Activated naive CD8-positive, alpha-beta T cell (primary cell): ENCODE data around the gene SF1.

ENCODE experiments used
- H3K27ac Mint-ChIP-seq: one replicate; pipeline ENCODE4 v1.8.0; 2021; ENCODE audit warnings: mixed read lengths
- H3K27me3 Mint-ChIP-seq: one replicate; pipeline ENCODE4 v1.8.0; 2021; ENCODE audit warnings: mixed read lengths
- H3K36me3 Mint-ChIP-seq: one replicate; pipeline ENCODE4 v1.8.0; 2021; ENCODE audit warnings: mixed read lengths
- H3K4me1 Mint-ChIP-seq: one replicate; pipeline ENCODE4 v1.8.0; 2021; ENCODE audit warnings: low read depth, mixed read lengths
- H3K4me3 Mint-ChIP-seq: one replicate; pipeline ENCODE4 v1.8.0; 2021; ENCODE audit warnings: mild to moderate bottlenecking, mixed read lengths
- H3K9me3 Mint-ChIP-seq: one replicate; pipeline ENCODE4 v1.8.0; 2021; ENCODE audit warnings: low read depth, mixed read lengths

SF1 gene

DNA sequence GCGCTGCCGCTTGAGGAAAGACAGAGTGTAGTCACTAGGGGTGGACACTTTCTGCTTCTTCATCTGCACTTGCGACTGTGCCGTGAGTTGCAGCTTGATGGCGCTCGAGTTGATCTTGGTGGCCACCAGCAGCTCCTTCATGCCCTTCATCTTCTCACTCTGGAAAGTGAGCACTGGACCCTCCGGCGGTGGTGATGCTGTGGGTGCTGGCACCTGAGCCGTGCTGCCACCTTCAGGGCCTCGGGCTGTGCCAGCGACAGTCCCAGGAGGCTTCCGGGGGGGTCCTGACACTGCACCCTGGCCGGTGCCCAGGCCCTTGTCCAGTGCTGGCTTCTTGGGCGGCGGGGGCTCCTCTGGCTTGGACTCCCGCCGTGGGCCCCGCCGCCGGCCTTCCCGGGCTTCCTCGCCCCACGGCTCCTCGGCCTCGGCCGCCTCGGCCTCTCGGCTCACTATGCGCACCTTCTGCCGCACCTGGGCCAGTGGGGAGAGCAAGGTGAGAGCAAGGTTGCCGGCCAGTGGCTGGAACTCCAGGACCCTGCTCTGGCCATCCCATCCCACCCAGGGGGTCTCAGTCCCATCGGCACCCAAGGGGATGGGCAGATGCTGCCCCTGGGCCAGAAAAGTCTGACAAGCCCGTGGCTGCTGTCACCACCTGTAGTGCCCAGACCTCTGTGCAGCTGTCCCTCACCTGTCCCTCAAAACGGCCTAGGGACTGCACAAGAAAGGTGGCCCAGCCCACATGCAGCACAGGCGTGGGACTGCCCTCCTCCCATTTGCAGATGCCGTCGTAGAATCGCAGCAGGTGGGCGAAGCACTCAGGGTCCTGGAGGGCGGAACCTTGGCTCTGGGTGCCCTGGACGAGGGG is 26.2 kb upstream of the SF1 start:
- Mint-ChIP-seq H3K27me3 (no peaks in the 10 kb centered on the region), H3K4me1 (peaks cover 37% of the 10 kb centered on the region), H3K36me3 (peaks cover 4% of the 10 kb centered on the region), H3K27ac (no peak overlapping the region), H3K9me3 (no peaks in the 10 kb centered on the region), H3K4me3 (peak overlapping the region; percentile 89)

- Mint-ChIP-seq H3K27ac (peak overlapping the region; percentile 89), H3K4me1 (peaks cover 34% of the 10 kb centered on the region), H3K9me3 (no peaks in the 10 kb centered on the region), H3K27me3 (no peaks in the 10 kb centered on the region), H3K4me3 (peak overlapping the region; percentile 89), H3K36me3 (peaks cover 4% of the 10 kb centered on the region)
These were observed 25.6 kb upstream of the SF1 start for GRCh38 chr11:64803846-64804345.

- no peaks in the 10 kb centered on the region for H3K27me3 Mint-ChIP-seq
- H3K9me3 Mint-ChIP-seq = no peaks in the 10 kb centered on the region
- H3K27ac Mint-ChIP-seq = peak within 1 kb of the TSS; percentile 89
- H3K4me1 Mint-ChIP-seq = peaks cover 35% of the 10 kb centered on the region
- H3K36me3 Mint-ChIP-seq = peaks cover 4% of the 10 kb centered on the region
- H3K4me3 Mint-ChIP-seq = peak within 1 kb of the TSS; percentile 89
These were observed 25.0 kb upstream of the SF1 start, which contains the start of gene MAP4K2 for GRCh38 chr11:64803158-64803845. TSS of gene MAP4K2 (minus strand) at chr11:64803214. CDS start at chr11:64803149, 65 bp downstream.

DNA sequence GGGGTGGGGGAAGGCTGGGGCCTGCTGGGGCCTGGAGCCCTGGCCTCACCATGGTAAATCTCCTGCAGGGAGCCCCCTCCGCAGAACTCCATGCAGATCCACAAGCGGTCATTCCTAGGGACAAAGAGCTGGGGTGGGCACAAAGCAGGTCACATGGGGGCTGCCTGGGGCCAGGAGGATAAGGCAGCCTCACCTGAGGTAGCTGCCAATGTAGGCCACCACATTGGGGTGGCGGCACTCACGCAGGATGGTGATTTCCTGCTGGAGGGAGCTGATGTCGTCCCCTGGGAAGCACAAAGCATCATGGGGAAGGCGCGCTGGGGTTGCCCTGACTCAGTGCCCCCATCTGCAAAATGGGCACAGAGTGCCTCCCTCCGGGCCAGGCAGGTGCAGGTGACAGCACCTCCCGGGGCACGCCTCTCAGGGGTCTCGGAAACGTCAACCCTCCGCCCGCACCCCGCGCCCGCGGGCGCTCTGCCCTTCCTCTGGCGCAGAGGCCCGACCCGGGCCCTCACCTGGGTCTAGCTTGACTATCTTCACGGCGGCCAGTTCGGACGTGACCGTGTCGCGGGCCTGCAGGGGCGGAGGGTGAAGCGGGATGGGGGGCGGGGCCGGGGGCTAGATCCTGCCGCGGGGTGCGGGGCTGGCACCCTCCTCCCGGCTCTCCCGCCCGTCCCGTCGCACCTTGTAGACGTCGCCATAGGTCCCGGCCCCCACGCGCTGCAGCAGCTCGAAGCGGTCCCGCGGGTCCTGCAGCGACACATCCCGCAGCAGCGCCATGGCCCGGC is 24.2 kb upstream of the SF1 start:
- Mint-ChIP-seq H3K36me3 (peaks cover 4% of the 10 kb centered on the region), H3K27me3 (no peaks in the 10 kb centered on the region), H3K4me3 (peak overlapping the region; percentile 78), H3K4me1 (peaks cover 32% of the 10 kb centered on the region), H3K27ac (peak overlapping the region; percentile 76), H3K9me3 (no peaks in the 10 kb centered on the region)

DNA sequence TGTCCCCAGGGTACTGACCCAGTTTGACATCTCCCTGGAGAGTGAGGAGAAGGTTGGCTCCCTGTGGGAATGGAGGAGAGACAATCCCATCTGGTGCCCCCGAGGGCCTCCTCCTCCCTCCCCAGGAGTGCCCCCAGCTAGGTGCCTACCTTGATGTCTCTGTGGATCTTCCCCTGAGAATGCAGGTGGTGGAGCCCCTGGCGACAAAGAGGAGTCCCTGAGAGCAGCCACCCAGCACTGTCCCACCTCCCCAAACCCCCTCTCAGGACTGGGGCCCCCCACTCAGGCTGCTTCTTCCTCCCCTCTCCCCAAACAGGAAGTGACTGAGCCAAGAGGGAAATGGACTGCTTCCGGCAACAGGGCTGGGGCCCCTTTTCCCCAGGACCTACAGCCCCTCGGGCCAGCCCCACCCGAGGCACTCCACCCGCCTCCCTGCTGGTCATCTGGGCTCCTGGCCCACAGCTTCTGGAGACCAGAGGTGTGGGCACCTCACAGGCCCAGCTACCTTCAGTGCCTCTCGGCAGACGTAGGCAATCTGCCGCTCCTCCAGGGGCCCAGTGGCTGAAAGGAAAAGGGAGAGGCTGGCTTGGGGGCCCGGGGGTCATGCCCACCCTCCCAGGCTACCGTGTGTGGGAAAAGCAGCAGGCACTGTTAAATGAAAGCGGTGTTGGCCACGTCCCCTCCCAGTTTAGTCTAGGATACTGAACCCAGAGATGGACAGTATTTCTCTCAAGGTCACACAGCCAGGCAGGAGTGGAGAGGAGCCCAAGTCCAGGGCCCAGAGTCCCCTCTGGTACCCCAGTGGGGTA is 23.4 kb upstream of the SF1 start:
- no peaks in the 10 kb centered on the region for H3K9me3 Mint-ChIP-seq
- peaks cover 28% of the 10 kb centered on the region for H3K4me1 Mint-ChIP-seq
- H3K36me3 Mint-ChIP-seq = peaks cover under 1% of the 10 kb centered on the region
- H3K27me3 Mint-ChIP-seq = no peaks in the 10 kb centered on the region
- H3K4me3 Mint-ChIP-seq = peak overlapping the region; percentile 78
- peak overlapping the region; percentile 76 for H3K27ac Mint-ChIP-seq

DNA sequence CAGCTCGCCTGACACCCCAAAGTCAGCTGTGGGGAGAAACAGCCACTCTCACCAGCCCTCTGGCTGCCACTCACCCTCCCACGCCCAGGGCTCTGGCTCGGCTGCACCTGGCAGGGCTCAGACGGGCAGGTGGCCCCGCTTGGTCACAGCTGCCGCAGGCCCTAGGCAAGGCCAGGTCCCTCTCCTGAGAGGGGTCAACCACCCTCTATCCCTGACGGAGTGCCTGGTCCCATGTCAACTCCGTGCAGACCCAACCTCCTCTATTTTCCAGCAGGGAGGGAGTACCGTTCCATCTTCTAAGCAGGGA is 22.8 kb upstream of the SF1 start:
- H3K4me3 Mint-ChIP-seq = peak overlapping the region; percentile 78
- no peaks in the 10 kb centered on the region for H3K36me3 Mint-ChIP-seq
- peak overlapping the region; percentile 10 for H3K27ac Mint-ChIP-seq

GRCh38 chr11:64800303-64801157 is 22.2 kb upstream of the SF1 start:
- H3K4me1 Mint-ChIP-seq = peaks cover 30% of the 10 kb centered on the region
- no peaks in the 10 kb centered on the region for H3K27me3 Mint-ChIP-seq
- H3K27ac Mint-ChIP-seq = no peak overlapping the region
- H3K4me3 Mint-ChIP-seq = peak overlapping the region; percentile 78
- H3K9me3 Mint-ChIP-seq = no peaks in the 10 kb centered on the region
- no peaks in the 10 kb centered on the region for H3K36me3 Mint-ChIP-seq

More for the DNA sequence above, 22.8 kb upstream of the SF1 start:
- no peaks in the 10 kb centered on the region for H3K27me3 Mint-ChIP-seq
- peaks cover 27% of the 10 kb centered on the region for H3K4me1 Mint-ChIP-seq
- no peaks in the 10 kb centered on the region for H3K9me3 Mint-ChIP-seq

DNA sequence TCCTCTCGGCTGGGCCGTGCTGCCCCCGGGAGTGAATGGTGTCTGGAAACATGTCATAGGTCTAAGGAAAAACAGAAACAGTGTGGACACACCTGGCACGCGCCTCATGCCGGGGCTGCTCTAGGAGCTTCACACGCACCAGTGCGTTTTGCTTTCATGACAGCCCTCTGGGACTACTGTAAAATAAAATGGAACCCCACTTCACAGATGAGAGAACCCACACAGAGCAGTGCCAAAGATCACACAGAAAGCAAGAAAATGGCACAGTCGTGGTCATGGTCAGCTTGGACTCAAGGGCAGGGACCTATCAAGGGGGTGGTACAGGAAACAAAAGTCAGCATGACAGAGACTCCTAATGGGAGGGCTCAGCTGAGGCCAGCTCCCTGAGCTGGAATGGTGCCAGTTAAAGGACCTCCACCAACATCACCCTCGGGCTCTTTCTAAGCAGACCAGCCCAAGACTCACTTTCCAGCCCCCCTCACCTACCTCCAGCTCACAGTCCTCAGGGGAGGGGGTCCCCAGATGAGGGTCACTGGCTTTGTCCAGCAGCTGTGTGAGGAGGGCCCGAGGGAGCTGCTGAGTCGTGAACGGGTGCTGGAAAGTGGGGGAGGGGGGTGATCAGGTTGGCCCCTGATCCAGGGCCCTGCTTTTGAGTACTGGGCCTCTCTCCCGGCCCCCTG is 21.4 kb upstream of the SF1 start:
- Mint-ChIP-seq H3K27ac (peak overlapping the region; percentile 67), H3K27me3 (no peaks in the 10 kb centered on the region), H3K4me1 (peaks cover 33% of the 10 kb centered on the region), H3K4me3 (no peak overlapping the region), H3K36me3 (no peaks in the 10 kb centered on the region), H3K9me3 (no peaks in the 10 kb centered on the region)

DNA sequence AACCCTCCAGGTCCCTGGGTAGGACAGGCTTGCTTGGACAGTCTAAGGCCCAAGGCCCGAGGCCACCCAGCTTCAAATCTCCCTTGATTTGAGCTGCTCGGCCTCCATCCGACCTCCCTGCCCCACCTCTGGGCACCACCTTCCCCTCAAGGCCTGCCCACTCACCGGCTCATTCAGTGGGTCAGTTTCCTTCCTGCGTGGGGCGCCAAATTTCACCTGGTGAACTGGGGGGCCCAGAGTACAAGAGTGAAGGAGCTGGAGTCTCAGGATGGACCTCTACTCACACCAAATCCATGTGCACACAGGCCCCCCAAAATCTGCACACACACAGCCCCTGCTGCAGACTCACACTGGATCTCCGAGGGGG is 20.9 kb upstream of the SF1 start:
- Mint-ChIP-seq H3K27me3 (no peaks in the 10 kb centered on the region), H3K36me3 (no peaks in the 10 kb centered on the region), H3K27ac (peak overlapping the region; percentile 67), H3K4me3 (no peak overlapping the region), H3K4me1 (peaks cover 37% of the 10 kb centered on the region), H3K9me3 (no peaks in the 10 kb centered on the region)

DNA sequence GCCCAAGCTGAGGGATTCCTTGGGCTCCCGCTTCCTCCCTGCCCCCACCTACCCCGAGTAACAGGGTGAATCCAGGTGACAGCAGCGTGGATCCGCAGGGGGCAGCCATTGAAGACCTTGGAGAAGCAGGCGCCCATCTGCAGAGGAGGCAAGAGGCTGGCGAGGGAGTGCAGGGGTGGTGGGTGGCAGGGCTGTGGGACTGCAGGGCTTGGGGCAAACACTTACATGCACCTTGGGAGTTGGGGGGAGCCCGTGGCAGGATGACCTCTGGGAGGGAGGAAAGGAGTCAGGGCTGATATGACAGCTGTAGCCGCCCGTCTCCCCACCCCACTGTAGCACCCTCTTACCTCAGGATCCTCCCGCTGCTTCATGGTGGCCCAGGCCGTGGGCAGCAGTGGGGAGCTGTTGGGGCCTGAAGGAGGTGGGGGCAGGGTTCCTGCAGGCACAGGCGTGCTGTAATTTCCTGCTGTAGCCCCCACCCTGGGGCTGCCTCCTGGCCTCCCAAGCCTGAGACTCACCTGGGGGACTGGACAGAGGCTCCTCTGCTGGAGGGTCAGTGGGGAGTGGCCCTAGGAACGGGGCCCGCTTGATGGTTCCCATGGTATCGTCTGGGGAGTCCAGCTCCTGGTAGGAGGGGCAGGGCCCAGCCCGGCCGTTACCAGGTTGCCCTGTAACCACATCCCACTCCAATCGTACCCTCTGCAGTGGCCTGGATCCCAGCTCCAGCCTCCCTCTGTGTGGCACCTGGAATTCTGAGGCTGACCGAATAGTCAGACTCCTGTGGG is 18.6 kb upstream of the SF1 start:
- peaks cover 38% of the 10 kb centered on the region for H3K4me1 Mint-ChIP-seq
- no peaks in the 10 kb centered on the region for H3K36me3 Mint-ChIP-seq

DNA sequence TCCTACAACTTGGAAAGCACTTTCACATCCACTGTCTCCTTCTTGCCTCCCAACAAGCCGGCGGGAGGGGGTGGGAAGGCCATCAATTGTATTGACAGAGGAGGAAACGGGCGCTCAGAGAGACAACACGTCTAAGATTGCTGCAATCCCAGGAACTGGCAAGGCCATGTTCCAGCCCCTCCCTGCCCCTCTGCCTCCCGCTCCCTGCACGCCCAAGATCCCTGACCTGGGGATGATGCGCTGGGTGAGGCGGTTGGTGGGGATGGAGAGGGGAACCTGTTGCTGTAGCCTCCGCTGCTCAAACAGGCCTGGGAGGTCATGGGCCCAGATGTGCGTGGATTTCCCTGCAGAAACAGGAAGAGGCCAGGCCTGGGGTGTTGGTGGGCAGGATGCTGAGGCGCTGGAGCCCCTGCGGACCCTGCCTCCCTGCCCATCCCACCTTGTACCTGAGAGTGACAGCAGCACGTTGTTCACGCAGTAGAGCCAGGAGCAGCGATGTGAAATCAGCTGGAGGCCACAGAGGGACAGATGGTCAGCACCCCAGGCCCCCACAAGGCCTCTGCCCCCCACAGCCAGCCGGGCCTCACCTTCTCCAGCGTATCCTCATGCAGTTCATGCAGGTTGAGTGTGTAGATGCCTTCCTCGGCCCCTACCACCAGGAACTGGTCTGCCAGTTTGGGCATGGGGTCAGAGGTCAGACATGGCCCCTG is 17.9 kb upstream of the SF1 start:
- Mint-ChIP-seq H3K36me3 (no peaks in the 10 kb centered on the region), H3K27me3 (no peaks in the 10 kb centered on the region), H3K4me3 (no peak overlapping the region), H3K4me1 (peaks cover 32% of the 10 kb centered on the region), H3K9me3 (no peaks in the 10 kb centered on the region), H3K27ac (no peak overlapping the region)

More for the DNA sequence above, 18.6 kb upstream of the SF1 start:
- Mint-ChIP-seq H3K4me3 (no peak overlapping the region), H3K9me3 (no peaks in the 10 kb centered on the region), H3K27me3 (no peaks in the 10 kb centered on the region), H3K27ac (no peak overlapping the region)

- H3K9me3 Mint-ChIP-seq = no peaks in the 10 kb centered on the region
- H3K36me3 Mint-ChIP-seq = no peaks in the 10 kb centered on the region
- no peak overlapping the region for H3K4me3 Mint-ChIP-seq
- peaks cover 28% of the 10 kb centered on the region for H3K4me1 Mint-ChIP-seq
- H3K27ac Mint-ChIP-seq = peak overlapping the region; percentile 91
- H3K27me3 Mint-ChIP-seq = no peaks in the 10 kb centered on the region
These were observed 16.2 kb upstream of the SF1 start for GRCh38 chr11:64794526-64794925.
